LHCN-M2 (cell line): ENCODE results near the gene PXMP2. TPM values are rescaled to one million over a fixed set of nuclear protein-coding genes. Genes with fewer than 3 reads are reported as not detected.
"Not testable (repeated sequence)": the region's sequence is repeated elsewhere in the genome, so short reads cannot be mapped to it uniquely, and the experiment has no call there.

Source experiments
- DNase-seq: peaks from one replicate; pipeline ENCODE4 v3.0.0-alpha.2; 2012; ENCODE audit warnings: low read depth
- total RNA-seq: library from RNA; depleted of rRNA; stranded (reverse); fragments of >200 nt; gene quantifications from 2 replicates; pipeline ENCODE4 v1.2.3, GENCODE V29; 2014

The PXMP2 gene
- total RNA-seq, 1 experiment from 2014 or later: 31.6 TPM

DNA sequence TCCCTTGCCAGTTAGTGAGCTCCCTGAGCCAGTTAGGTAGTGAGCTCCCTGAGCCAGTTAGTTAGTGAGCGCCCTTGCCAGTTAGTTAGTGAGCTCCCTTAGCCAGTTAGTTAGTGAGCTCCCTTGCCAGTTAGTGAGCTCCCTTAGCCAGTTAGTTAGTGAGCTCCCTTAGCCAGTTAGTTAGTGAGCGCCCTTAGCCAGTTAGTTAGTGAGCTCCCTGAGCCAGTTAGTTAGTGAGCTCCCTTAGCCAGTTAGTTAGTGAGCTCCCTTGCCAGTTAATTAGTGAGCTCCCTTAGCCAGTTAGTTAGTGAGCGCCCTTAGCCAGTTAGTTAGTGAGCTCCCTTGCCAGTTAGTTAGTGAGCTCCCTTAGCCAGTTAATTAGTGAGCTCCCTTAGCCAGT, 4.6 kb downstream of the PXMP2 start:
- not testable (repeated sequence) for DNase-seq

DNA sequence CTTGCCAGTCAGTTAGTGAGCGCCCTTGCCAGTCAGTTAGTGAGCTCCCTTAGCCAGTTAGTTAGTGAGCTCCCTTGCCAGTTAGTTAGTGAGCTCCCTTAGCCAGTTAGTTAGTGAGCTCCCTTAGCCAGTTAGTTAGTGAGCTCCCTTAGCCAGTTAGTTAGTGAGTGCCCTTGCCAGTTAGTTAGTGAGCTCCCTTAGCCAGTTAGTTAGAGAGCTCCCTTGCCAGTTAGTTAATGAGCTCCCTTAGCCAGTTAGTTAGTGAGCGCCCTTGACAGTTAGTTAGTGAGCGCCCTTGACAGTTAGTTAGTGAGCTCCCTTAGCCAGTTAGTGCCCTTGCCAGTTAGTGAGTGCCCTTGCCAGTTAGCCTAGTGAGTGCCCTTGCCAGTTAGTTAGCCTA, 7.5 kb downstream of the PXMP2 start:
- DNase-seq: not testable (repeated sequence)

DNA sequence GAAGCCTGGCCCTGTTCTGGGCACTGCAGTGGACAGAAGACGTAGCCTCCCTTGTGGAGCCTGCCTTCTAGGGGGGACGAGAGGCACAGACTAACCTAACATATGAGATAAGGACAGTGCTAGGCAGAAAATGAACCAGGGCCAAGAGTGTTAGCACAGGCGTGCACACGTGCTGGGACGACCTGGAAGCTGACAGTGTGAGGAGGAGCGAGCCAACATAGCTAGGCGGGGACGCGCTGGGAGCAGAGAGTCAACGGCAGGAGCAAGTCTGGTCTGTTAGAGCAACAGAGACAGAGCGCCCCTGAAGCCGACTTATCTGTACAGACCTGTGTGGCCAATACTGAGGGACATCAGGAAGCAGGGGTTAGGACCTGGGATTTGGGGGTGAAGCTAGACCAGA, 8.0 kb downstream of the PXMP2 start:
- no peak for DNase-seq

DNA sequence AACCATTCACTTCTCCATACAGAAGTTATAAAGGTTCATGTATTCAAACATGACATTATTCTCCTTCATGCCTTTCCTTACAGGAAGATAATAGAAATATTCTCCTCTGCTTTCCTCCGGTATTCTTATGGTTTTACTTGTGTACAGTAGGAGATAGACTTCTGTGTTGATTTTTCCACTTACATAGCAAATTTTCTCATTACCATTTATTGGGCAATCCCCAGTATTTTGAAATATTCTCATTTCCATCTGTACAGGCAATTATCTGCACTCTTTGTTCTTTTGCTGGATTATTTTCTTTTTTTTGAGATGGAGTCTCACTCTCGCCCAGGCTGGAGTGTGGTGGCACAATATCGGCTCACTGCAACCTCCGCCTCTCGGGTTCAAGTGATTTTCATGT, 11.0 kb downstream of the PXMP2 start:
- no peak for DNase-seq

DNA sequence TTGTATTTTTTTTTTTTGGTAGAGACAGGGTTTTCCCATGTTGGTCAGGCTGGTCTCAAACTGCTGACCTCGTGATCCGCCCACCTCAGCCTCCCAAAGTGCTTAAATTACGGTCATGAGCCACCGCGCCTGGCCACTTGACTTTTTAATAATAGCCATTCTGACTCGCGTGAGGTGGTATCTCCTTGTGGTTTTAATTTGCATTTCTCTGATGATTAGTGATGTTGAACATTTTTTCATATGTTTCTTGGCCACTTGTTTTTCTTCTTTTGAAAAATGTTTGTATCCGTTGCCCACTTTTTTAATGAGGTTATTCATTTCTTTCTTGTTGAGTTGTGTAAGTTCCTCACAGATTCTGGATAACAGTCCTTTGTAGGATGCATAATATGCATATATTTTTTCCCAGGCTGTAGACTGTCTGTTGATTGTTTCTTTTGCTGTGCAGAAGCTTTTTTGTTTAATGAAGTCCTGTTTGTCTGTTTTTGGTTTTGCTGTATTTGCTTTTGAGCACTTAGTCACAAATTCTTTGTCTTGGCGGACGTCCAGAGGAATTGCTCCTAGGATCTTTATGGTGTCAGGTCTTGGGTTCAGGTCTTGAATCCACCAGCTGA, 12.9 kb downstream of the PXMP2 start:
- DNase-seq: peak; percentile 64

DNA sequence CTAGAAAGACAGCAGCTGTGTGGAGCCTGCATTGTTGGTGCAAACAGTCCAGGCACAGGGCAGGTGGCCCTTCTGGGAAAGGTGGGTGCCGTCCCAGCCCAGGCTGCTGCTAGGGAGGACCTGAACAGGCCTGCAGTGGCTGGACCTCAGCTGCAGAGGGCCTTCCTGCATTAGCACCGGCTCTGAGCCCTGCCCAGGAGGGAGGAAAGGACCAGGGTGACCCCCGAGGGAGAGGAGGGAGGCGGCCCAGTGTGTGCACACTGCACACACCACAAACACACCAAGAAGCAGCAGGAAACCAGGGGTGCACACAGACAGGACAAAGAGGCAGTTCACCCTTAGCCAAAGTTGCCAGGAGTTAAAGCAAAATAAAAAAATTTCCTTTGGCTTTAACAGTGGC, 15.3 kb downstream of the PXMP2 start:
- no peak for DNase-seq

DNA sequence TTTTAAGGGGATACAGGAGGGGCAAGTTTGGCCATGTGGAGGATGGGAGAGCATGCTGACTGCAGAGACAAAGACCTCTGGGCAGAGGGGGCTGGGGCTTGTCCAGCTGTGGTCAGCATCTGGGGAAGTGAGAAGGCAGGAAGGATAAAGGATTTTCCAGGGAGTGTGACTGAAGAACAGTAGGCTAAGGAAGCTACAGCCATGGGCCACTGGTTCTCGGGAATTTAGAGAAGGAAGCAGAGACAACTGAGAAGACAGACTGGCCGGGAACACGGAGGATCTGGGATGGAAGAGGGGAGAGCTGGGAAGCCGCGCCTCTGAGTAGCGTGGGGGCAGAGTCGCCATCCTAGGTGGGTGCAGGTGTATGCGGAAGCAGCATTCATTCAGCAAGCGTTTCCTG, 16.3 kb downstream of the PXMP2 start:
- no peak for DNase-seq

DNA sequence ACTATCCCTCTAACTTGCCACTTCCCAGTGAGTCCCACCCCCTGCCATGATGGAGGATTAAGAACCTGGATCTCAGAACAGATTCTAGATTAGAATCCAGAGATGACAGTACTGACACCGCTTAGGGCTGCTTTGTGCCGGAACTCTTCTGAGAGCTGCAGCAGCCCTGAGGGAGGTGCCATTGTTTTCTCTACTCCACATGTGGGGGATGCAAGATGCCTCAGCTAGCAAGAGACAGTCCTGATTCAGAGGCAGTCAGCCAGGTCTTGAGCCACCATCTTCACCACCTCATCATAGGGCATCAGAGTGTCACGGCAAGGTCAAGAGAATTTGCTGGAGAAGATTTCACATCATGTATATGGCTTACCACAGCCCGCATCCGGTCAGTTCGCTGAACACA, 19.9 kb downstream of the PXMP2 start:
- DNase-seq: no peak

DNA sequence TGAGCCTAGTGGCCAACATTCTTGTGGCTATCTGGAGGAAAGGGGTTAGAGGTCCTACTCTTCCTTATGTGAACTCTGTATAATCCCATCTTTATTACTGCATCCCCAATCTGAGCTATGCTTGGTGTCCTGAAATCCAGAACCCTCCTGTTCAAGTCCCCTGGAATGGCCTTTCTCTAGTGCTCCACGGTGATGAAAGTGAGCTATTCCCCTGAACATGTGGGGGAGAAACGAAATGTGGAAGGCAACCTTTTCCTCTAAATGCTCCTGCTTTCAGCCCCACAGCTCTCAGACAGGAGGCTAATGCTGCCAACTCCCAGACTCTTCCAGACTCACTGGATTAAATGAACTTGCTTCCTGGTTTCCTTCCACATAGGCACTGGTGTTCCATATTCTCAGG, 20.8 kb downstream of the PXMP2 start:
- DNase-seq: no peak

DNA sequence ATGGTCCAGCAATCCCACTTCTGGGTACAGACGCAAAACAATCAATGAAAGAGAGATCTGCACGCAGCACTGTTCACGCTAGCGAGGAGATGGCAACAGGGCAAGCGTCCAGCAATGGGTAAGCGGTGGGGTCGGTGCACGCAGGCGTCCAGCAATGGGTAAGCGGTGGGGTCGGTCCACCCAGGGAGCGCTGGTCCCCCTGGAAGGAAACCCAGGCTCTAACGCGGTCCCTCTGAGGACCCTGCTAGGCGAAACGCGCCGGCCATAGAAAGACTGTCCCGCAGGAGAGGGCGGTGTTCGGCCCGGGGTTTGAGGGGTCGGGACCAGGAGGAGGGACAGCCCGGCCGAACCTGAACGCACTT, 22.6 kb downstream of the PXMP2 start:
- no peak for DNase-seq

DNA sequence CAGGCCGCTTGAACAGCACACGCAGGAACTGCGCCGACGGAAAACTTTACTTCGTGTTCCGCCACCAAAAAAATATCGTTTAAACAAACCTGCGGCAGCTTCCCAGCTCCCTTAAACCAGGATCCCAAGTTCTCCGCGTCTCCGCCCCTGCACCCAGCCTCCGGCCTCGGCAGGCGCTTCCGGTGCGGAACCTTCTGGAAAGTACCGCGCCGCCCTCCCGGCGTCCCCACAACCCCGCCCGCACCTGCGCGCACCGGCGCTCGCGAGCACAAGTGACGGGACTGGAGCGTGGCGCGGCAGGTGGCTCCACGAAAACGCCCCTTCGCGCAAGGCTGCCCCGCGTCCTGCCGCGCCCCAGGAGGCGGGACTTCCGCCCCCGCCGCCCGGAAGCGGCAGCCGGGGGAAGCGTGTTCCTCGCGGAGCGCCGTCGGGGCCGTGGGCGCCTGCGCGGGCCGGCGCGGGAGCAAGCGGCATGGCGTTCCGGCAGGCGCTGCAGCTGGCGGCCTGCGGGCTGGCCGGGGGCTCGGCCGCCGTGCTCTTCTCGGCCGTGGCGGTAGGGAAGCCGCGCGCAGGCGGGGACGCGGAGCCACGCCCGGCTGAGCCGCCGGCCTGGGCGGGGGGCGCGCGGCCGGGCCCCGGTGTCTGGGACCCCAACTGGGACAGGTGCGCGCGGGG, 23.2 kb downstream of the PXMP2 start, which contains the start of gene PGAM5:
TSS of gene PGAM5 (plus strand) at position 438 of the 675 bp plus-strand sequence. CDS start at position 473, 35 bp downstream.
- peak; percentile 72 for DNase-seq

DNA sequence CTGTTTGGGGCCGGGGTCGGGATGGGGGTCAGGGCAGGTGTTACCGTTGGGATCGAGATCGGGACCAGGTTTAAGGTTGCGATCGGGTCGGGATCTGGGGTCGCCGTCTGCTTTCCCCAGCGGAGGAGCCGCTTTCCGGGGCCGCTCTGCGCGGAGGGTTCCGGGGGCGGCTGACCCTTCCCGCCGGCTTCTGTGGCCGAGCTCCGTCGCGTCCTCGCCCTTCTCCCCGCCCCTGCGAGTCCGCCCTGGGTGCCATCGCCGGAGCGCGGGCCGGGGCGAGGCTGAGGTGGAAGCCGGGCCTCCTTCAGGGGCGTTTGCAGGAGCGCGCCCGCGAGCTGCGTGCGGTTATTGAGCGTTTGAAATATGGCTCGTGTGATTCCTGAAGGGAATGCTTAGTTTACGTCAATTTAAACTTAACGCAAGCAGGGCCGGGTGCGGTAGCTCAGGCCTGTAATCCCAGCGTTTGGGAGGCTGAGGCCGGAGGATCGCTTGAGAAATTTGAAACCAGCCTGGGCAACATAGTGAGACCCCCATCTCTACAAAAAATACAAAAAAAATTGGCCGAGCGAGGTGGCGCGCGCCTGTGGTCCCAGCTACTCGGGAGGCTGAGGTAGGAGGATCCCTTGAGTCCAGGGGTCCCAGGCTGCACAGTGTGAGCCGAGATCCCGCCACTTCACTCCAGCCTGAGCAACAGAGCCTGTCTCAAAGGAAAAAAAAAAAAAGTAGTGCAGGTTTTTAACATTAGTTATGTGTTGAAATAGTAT, 23.9 kb downstream of the PXMP2 start:
- no peak for DNase-seq

DNA sequence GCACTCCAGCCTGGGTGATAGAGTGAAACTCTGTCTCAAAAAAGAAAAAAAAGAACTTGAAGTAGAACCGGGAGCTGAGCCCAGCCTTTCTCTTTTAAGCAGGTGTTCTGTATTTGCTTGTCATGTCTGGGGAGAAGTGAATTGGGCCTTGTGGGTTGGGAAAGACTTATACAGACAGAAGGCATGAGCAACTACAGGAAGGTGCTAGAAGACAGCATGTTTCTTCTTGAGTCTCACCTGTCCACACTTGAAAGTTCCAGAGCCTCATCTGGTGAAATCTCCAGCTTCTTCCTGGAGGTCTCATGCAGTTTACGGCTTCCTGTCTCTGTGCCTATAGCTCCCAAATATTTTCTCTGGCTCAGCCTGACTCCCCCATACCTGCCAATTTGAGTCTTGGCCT, 25.7 kb downstream of the PXMP2 start:
- DNase-seq: no peak

DNA sequence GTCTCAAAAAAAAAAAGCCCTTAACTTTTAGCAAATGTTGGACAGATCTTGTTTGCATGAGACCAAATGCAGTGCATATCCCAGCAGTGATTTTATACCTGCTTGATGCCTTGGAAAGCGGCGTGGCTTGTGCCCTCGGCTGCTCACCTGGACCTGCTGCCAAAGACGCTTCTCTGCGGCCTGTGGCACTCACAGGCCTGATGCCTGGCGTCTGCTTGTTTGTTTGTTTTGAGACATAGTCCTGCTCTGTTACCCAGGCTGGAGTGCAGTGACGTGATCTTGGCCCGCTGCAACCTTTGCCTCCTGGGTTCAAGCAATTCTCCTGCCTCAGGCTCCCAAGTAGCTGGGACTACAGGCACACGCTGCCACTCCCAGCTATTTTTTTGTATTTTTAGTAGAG, 28.5 kb downstream of the PXMP2 start:
- DNase-seq: no peak

DNA sequence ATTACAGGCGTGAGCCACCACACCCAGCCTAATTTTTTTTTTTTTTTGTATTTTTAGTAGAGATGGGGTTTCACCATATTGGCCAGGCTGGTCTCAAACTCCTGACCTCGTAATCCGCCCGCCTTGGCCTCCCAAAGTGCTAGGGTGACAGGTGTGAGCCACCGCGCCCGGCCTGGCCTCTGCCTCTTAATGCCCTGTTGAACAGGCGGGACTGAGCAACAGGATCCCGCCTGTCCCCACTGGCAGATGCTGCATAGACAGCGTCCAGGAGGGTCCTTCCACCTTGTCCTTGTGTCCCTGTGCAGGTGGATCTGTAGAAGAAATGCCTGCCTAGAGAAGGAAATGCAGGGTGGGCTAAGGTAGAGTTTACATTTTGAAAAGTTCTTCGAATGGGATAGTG, 29.0 kb downstream of the PXMP2 start:
- DNase-seq: no peak

DNA sequence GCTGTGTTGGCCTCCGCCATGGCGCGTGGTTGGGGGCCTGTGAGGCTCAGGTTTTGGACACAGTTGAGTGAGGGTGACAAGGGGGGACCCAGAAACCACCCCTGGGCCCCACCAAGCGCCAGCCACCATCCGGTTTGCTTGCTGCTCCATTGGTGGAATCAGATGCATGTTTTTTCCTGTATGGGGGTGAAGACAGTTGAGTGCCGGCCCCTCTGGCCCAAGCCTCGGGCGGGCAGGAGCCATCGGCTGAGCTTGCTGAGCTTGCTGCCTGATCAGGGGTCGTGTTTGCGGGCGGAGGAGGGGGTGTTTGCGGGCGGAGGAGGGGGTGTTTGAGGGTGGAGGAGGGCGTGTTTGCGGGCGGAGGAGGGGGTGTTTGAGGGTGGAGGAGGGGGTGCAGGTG, 29.6 kb downstream of the PXMP2 start:
- no peak for DNase-seq

DNA sequence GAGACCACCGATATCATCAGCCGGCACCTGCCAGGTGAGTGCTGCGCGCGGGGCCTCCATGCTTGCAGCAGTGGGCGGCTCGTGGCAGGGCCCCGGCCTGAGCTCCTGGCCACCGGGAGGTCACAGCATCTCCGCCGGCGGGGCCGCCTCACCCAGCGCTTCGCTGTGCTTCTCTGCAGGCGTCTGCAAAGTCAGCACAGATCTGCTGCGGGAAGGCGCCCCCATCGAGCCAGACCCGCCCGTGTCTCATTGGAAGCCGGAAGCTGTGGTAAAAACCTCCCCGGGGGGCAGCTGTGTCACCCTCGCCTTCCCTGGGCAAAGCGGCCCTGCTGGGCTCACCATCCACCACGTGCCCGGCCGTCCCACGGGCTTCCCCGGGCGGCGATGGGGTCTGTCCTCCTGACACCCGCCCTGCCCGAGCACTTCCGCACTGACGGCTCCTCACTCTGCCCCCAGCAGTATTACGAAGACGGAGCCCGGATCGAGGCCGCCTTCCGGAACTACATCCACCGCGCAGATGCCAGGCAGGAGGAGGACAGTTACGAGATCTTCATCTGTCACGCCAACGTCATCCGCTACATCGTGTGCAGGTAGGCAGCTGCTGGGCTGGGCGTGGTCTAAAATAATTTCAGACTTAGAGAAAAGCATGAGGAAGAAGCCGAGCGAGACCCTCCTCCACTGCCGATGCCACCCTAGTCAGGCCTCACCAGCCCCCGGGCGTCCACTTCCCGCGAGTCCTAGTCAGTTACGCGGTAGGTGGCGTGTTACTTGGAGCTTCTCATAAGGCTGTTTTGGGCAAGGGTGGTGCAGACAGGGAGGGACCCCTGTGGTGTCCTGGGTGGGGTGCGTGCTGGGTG, 30.4 kb downstream of the PXMP2 start:
- DNase-seq: no peak

DNA sequence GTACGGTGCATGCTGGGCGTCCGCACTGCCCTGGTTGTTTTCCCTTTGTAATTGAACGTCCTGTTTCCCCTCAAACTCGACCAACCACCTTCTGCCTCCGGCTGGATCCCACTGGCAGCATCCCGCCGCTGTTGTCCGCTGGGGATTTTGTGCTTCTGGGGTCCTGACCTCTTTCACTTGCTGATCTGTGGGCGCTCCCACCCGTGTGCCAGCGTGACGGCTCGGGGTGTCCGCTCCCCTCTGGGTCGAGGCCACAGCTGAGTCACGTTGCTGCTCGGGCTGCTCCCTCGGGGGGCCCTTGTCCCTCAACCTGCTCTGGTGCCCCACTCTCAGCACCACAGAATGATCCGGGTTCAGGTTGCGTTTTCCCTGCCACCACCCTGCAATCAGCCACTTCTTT, 31.3 kb downstream of the PXMP2 start:
- DNase-seq: no peak

DNA sequence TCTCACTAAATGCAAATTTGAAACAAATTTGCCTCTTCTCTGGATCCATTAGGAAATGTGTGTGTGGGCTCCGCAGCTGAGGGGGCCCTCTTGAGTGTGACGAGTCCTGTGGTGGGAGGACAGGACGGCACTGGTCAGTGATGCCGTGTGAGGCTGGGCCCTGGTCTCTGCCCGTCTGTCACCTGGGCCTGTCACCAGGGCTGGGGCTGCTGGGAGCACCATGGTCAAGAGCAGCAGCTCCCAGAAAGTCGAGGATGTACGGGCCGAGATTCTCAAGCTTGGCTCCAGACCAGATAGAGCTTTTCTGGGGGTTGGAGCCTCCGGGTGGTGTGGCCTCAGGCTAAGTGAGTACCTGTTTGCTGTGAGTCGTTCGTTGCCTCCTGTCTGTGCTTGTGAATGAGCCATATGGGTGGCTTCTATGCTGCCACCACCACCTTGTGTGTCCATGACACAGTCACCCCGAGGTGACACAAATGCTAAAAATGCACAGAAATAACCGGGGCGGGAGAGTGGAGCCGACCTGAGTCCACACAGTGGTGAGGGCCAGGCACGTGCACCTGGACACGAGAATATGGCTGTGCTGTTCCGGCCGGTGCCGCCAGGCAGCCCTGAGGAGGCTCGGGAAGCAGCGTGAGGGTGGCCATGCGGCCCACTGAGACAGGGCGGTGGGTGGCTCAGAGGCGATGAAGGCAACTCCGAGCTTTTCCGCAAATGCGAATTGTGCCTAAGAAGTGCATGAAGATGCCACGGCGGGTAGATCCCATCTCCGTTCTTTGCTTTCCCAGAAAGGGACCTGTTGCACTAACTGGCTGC, 32.0 kb downstream of the PXMP2 start:
- no peak for DNase-seq

DNA sequence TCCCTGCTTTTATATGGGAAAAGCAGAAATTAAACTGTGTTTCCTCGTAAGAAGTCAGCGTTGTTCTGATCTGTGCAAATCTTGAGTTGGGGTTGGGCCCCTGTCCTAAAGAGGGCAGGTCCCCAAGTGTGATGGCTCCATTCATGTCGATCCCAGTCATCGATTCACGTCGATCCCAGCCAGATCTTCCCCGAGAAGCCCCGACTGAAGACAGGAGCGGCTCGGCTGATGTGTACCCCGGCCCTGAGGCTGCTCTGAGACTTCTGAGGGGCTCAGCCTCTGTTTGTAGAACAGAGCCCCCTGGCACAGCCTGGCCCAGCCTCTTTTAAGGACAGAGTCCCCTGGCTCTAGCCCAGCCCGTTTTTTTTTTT, 32.6 kb downstream of the PXMP2 start:
- no peak for DNase-seq
